NT2/D1 (cell line): Measurements from ENCODE around the gene TAOK1.

Experiments
- DNase-seq: peaks from one replicate; pipeline ENCODE4 v3.0.0-alpha.2; 2011; ENCODE audit warnings: low read depth, low spot score
- H3K27me3 ChIP-seq: 2 replicates; pipeline ENCODE4 v1.6.0; 2011; ENCODE audit warnings: mild to moderate bottlenecking; ENCODE audit not compliant: insufficient read length, insufficient read depth
- H3K36me3 ChIP-seq: 2 replicates; pipeline ENCODE4 v1.6.1; 2011; ENCODE audit warnings: mild to moderate bottlenecking, low read length, mixed read lengths; ENCODE audit not compliant: insufficient read depth, insufficient read length
- H3K4me1 ChIP-seq: 2 replicates; pipeline ENCODE4 v1.5.1; 2011; ENCODE audit not compliant: insufficient read depth, insufficient read length
- H3K4me3 ChIP-seq: 2 replicates; pipeline ENCODE4 v1.5.1; 2011; ENCODE audit warnings: low read depth; ENCODE audit not compliant: insufficient read length
- H3K9ac ChIP-seq: 2 replicates; pipeline ENCODE4 v1.6.0; 2011; ENCODE audit warnings: low read depth; ENCODE audit not compliant: insufficient read length
- H3K9me3 ChIP-seq: 2 replicates; pipeline ENCODE4 v1.5.1; 2011; ENCODE audit warnings: mild to moderate bottlenecking, low read length; ENCODE audit not compliant: insufficient read depth
- SUZ12 ChIP-seq: IDR thresholded peaks from 2 replicates; pipeline ENCODE4 v1.6.1; 2011; ENCODE audit not compliant: insufficient read length, insufficient read depth; ENCODE audit errors: extremely low read depth
- YY1 ChIP-seq: IDR thresholded peaks from 2 replicates; pipeline ENCODE4 v1.6.1; 2011; ENCODE audit not compliant: insufficient read length, insufficient read depth
- ZNF274 ChIP-seq: IDR thresholded peaks from 2 replicates; pipeline ENCODE4 v1.6.1; 2011; ENCODE audit warnings: mild to moderate bottlenecking, low read depth, low read length

Gene TAOK1

DNA sequence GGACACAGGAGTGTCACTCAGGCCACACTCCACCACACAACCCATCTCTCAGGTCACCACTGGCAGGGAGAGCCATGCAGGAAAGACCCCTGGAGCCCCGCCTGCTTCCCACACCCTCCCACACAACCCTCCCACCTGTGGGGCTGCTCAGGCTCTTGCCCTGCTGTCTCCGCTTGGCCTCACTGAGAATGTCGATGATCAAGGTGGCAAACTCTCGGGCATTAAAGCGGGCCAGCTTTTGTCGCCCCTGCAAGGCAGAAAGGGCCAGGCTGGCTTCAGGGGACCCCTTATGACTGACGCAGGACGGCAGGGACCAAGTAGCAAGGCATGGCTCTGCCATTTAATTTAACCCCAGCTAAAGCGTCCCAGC is 186.8 kb downstream of the TAOK1 start:
- no peak overlapping the region for H3K9ac ChIP-seq
- no peak for TF ChIP-seq ZNF274
- no peak for TF ChIP-seq SUZ12
- no peak for TF ChIP-seq YY1
- H3K4me3 ChIP-seq: no peak overlapping the region
- H3K4me1 ChIP-seq: peaks cover 4% of the 10 kb centered on the region
- H3K36me3 ChIP-seq: peaks cover 84% of the 10 kb centered on the region
- DNase-seq: no peak
- no peaks in the 10 kb centered on the region for H3K9me3 ChIP-seq
- no peaks in the 10 kb centered on the region for H3K27me3 ChIP-seq

DNA sequence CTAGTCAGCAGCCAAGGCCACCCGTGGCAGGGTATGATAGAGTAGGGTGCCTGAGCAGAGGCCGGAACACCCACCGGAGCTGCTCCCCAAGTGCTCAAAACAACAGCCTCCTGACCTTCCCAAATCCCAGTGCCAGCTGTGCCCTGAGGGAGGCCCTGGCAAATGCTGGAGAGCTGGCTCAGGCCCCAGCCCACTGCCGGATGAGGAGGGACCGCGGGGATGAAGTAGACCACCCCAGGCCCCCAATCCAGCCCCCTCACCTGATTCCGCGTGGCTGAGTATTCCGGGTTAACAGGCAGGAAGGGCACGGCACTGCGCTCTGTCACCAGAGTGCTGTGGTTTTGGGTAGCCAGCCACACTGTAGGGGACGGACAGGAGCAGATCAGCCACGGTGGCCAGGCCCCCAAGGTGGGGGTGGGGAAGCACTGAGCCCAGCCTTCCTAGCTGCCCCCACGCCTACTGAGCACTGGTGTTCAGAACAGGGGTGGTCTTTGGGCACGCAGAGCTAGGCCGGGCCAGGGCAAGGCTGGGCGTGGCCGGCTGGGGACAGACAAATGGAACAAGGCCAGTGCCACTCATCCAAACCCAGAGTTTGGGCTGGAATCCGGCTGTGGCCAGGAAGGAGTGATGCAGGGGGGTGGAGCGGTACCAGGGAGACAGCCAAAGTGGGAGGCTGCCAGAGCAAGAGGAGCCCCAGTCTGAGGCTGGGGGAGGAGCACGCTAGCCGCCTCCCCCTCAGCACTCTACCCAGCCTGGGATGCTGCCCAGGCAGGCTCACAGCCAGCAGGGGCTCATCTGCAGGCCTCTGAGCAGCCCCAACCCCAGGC is 187.4 kb downstream of the TAOK1 start:
- H3K36me3 ChIP-seq: peaks cover 87% of the 10 kb centered on the region
- no peak overlapping the region for H3K4me3 ChIP-seq
- no peaks in the 10 kb centered on the region for H3K9me3 ChIP-seq
- no peak for TF ChIP-seq ZNF274
- H3K27me3 ChIP-seq: no peaks in the 10 kb centered on the region
- DNase-seq: no peak
- peaks cover 4% of the 10 kb centered on the region for H3K4me1 ChIP-seq
- no peak overlapping the region for H3K9ac ChIP-seq

DNA sequence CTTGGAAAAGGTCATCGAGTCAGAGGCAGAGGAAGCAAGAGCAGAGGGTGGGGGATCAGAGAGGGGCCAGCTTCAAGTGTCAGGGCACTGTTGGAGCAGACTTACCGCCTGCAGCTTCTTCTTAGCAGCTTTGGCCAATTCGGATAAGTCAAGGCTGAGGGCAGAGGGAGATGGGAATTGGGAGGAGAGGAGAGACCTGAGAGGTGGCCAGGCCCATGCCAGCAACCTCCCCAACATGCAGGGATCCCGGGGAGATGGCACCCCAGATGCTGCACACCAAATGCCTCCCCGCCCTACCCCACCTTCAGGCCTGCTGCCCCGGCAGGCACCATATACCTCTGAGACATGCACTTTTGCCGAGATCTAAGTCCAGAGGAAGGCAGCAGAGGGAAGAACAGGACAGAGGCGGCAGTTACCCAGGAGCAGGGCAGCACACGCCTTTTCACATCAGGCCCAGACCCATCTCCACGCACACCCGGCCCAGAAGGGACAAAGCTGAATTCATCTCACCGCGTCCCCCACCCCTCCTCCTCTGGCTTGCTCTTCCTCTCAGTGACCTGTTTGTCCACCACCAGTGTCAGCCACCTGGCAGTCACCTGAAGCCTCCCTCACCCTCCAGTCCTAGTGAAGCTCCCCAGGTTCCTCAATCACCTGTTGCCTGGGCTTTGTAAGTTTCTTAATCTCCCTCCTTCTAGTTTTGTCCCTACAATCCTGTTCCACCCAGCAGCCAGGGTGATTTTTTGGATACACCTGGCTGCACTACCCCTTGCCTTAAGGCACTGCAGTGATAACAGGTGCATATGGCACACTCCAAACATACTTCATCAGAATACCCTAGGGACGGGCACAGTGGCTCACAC is 188.7 kb downstream of the TAOK1 start:
- H3K4me1 ChIP-seq: peaks cover 4% of the 10 kb centered on the region
- peaks cover 85% of the 10 kb centered on the region for H3K36me3 ChIP-seq
- TF ChIP-seq ZNF274 (no peak), YY1 (no peak), SUZ12 (no peak)
- H3K9me3 ChIP-seq: peaks cover 6% of the 10 kb centered on the region; the same call in 1 of the 2 replicates
- H3K4me3 ChIP-seq: no peak overlapping the region
- H3K9ac ChIP-seq: no peak overlapping the region
- DNase-seq: no peak
- H3K27me3 ChIP-seq: no peaks in the 10 kb centered on the region

DNA sequence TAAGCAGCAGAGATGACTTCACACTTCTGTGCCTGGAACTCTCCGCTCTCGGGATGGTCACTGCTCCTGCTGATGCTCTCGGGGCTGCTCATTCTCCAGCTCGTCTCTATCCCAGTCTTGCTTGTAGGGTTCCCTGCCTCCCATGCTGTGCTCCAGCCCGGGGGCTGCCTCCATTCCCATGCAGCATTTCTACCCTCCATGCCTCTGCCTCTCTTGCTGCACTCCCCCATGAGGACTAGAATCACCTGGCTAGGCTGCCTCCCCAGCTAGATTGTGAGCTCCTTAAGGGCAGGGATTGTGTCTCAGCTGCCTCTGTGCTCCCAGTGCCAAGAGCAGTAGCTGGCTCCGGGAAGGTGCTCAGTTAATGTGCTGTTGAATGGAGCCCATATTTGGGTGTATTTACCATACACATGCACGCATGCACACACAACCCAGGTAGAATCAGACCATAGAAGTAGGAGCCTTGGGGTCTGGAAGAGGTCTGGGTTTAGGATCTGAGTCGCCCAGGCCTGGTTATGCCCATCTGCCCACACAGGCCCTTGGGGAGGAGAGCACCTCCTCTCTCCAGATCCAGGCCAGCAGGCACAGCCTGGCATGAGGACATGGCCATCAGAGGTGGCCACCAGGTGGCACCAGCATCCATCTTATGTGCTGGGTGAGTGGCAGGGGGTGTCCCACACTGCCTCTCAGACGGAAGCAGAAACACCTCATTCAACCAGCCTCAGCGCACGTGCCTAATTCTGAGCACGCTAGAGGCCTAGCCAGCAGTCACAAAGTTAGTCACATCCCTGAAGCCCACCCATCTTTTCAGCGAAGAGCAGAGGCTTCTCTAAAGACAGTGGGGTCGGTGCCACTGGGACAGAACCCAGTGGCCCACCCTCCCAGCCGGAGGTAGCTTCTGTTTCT is 190.0 kb downstream of the TAOK1 start:
- peaks cover 7% of the 10 kb centered on the region for H3K4me1 ChIP-seq
- peaks cover 73% of the 10 kb centered on the region for H3K36me3 ChIP-seq
- H3K9ac ChIP-seq: no peak overlapping the region
- TF ChIP-seq SUZ12: no peak
- no peak for TF ChIP-seq YY1
- no peak for TF ChIP-seq ZNF274
- H3K9me3 ChIP-seq: peaks cover 6% of the 10 kb centered on the region; the same call in 1 of the 2 replicates
- no peak for DNase-seq
- no peaks in the 10 kb centered on the region for H3K27me3 ChIP-seq
- H3K4me3 ChIP-seq: no peak overlapping the region

DNA sequence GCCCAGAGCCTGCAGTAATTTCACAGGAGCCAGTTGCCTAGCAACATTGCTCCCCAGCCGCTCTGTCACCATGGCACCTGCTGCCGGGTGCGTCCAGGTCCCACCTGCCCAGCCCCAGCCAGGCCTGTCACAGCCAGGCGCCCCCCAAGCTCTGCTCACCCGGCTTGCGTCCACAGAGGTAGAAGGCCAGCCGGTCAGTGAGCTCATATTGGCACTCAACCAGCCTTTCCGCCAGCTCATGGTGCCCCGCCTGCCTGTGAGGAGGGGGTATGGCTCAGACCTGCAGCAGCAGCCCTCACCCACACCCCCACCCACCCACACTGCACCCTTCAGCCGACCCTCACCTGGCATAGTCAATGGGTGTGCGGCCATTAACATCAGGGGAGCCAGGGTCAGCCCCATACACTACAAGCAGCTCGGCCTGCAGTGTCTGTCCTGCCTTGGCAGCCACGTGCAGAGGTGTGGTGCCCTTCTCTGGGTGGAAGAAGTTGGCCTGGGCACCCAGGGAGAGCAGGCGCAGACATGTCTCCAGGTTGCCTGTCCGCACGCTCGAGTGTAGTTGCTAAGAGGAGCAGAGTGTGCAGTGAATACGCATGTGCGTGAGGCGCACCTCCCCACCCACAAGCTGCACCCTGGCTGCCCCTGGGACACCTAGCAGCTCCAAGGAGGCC is 191.6 kb downstream of the TAOK1 start:
- Histone ChIP-seq H3K9me3 (peaks cover 6% of the 10 kb centered on the region; the same call in 1 of the 2 replicates), H3K27me3 (no peaks in the 10 kb centered on the region), H3K36me3 (peaks cover 57% of the 10 kb centered on the region), H3K9ac (no peak overlapping the region), H3K4me1 (peaks cover 10% of the 10 kb centered on the region), H3K4me3 (no peak overlapping the region)
- TF ChIP-seq SUZ12 (no peak), ZNF274 (no peak), YY1 (no peak)
- DNase-seq: no peak

DNA sequence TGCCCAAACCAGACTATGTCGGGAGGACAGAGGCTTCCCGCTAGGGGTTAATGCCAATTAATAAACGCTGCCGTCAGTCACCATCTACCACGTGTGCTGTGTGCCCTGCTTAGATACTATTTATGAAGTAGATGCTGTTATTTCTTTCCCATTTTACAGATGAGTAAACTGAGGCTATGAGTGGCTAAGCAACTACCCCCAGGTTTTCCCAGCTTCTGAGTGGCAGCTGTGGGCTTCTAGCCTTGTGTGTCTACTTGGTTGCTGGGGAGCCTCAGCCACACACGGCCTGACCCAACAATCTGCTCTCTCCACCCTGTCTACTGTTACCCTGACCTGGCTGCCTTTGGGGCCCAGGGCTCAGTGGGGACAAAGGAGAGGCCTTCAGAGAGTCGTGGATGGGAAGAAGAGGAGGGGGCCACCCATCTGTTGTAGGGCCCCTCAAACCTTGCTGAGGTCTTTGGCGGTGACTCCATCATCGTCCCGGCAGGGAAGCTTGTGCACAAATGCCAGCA is 192.1 kb downstream of the TAOK1 start:
- no peak overlapping the region for H3K4me3 ChIP-seq
- H3K4me1 ChIP-seq: peaks cover 10% of the 10 kb centered on the region
- DNase-seq: no peak
- H3K9ac ChIP-seq: no peak overlapping the region
- H3K27me3 ChIP-seq: peaks cover 5% of the 10 kb centered on the region
- peaks cover 52% of the 10 kb centered on the region for H3K36me3 ChIP-seq
- H3K9me3 ChIP-seq: peaks cover 6% of the 10 kb centered on the region; the same call in 1 of the 2 replicates
- TF ChIP-seq SUZ12: no peak
- TF ChIP-seq ZNF274: no peak
- TF ChIP-seq YY1: no peak
